Stimulated activated CD8-positive, alpha-beta memory T cell treated with anti-CD3 and anti-CD28 coated beads, Interleukin-7, amount 100 ng/mL, for 1 hour (primary cell): ENCODE results near the gene NALCN.

Source experiments
- DNase-seq, 2 donors: peaks; one replicate each; pipeline ENCODE4 v3.0.0-alpha.2; 2020; ENCODE audit warnings: low read depth in 2 of 2

The NALCN gene

DNA sequence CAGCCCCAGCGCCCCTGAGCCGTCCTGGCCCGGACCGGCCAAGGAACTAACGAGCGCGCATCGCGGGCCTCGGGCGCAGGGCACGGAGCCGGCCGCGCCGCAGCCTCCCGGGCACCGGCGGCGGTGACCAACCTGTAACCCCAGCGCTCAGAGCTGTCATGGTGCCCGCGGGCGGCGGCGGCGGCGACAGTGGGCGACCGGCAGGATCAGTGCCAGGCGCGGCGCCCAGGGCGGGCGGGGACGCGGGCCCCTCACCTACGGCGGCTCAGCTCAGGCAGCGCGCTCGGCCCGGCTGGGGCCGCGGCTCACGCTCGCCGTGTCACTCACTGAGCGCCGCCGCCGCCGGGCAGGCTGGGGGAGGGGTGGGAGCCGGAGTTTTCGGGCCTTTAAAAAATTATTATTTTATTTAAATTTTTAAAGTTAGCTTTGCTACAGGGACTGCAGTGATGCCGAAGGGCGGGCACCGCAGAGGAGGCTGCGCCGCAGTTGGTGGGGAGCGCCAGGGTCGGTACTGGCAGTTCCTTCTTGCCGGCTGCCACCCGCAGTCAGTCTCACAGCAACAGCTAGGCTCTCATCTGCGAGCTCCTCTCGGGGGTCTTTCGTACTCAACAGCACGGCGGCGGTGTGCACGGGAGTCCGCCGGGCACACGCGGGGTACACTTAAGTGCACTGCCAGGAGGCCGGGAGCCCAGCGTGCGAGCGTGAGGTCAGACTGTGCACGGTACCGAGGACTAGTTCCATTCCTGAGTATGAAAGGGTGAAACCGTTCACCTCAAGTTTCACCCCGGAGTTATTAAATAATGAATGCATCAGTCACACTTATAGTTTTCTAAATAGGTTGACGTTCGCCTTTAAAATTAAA lies at the start of gene NALCN:
TSS of gene NALCN (minus strand) at position 328 of the 862 bp plus-strand sequence. CDS start 17,382 bp downstream, outside the sequence.
- DNase-seq = no peak

DNA sequence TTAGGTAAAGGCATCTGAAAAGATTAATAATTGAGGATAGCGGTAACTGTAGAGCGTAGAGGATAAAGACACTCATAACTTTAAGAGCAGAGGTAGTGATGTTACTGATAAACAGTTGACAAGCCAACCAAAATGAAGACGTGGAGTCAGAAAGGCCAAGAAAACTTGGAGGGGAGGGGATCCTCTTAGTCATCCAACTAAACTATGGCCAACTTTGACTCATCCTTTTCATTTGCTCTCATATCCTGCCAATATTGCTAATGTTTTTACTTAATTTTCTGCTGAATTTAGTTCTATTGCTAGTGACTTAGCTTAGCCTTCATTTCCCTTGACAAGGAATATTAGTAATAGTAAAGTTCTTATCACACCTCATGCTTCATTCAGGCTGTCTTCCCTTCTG lies 49.6 kb upstream of the NALCN start:
- no peak for DNase-seq

- no peak for DNase-seq
These were observed 40.9 kb upstream of the NALCN start for GRCh38 chr13:101457176-101457575.

DNA sequence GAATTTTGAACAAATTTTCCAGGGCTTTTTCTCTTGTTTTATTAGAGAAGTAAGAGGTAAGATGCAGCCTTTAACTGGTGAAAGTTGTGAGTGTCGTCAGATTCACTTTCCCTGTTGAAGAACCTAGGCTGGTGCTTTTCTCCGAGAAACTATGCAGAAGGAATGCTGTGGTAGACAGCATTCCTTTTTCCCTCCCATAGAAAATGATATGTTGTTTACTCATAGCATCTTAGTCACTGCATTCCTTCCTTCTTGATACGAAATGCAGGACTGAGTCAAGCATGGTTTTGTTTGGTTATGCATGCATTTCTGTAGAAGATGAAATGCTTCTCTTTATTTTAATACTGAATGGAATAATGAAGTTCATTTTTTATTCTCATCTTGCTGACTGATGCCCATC lies 39.6 kb upstream of the NALCN start:
- DNase-seq = no peak

DNA sequence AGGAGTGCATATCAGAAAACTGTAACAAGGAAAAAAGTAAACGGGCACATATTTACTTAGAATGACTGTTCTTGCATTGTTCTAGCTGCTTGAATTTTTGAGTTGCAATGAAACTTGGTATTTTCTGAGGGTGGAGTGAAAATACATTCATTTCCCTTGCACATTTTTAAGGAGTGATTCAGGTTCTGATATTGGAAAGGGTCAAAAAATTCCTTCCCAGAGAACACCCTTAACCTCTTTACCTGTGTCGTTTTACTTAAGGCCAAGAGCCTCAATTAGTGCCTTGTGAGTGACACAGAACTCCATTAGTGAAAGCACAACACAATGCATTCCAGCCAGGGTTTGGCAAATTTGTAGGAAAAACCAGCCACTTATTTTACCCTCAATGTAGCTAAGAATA lies 38.5 kb upstream of the NALCN start:
- no peak for DNase-seq

DNA sequence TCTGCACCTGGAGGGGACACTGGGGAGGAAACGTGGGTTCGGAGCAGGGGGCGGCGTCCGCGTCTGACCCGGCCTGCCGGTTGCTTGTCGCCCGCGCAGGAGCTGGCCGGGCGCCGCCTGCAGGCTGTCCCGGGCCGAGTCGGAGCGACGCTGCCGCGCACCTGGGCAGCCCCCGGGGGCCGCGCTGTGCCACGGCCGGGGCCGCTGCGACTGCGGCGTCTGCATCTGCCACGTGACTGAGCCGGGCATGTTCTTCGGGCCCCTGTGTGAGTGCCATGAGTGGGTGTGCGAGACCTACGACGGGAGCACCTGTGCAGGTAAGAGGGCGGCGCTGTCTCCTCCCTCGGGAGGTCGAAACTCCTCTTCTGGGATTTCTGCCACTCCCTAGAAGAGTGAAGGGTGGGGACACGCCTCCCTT lies 37.5 kb upstream of the NALCN start:
- DNase-seq = no peak

DNA sequence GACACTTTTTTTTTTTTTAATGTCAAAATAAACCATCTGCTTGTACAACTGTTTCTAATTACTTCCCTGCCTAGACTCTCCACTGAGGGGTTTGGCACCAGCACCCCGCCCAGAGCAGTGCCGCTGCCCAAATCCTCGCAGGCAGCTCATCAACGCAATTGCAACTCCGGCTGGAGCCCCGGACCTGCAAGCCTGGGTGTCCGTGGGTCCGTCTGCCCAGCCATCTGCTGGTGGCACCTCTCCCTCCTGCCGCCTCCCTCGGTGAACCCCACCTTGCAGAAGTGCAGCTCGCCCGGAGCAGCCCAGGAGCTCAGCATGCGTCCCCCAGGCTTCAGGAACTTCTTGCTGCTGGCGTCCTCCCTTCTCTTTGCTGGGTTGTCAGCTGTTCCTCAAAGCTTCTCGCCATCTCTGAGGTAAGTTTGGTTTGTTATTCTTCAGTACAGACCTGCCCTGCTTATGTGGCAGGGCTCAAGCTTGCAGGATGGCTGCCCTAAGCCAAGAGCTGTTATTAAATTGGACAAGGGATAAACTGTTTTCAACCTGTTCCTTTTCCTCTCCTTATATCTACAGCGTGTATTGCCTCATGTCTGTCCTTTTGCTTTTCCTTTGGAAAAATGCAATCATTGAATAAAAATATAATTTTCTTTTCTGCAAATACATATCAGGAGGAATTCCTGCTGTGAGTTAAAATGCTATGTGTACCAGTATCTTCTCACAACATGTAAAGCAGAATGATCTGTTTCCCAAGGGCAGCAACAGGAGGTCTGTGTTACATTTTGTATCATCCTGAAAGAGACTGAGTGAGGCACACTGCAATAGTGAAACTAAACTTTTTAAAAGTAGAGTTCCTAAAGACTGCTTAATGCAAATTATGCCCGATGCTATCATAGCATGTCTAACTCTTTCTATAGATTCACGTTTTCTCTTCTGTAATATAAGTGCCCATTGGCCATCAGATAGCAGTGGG lies 36.5 kb upstream of the NALCN start, which contains the start of gene ITGBL1:
TSS of gene ITGBL1 (plus strand) at position 157 of the 967 bp plus-strand sequence. CDS start at position 316, 159 bp downstream.
- no peak for DNase-seq

DNA sequence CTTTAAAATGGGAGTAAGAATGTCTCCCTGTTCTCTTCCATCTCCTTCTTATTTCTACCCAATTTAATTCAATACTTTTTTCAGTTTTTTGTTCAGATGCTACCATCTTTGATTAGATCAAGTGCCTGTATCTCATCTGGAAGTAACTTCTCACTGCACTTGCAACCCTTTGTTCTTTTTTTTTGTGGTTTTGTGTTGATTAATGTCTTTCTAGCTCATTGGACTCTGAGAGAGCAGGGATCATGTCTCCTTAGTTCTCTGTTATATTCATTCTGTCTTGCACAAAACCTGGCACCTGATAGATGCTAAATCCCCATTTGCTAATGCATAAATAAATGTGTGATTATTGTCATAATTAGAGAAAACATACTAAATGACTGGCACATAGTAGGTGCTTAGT lies 35.3 kb upstream of the NALCN start:
- no peak for DNase-seq

DNA sequence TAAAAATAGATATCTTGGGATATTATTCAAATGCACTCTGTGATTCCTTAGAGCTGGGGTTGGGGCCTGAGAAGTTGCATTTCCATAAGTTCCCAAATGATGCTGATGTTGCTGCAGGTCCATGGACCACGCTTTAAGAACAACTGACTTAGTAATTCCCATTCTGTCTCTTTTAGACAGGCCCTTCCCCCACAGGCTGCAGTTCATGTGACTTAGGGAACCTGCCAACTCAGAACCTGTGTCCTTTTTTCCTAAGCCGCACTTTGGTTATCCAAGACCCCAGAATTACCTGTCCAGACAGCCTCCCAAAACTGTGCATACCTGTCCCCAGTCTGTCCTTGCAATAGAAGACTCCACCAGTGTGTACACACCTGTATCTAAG lies 34.4 kb upstream of the NALCN start:
- DNase-seq = no peak

- no peak for DNase-seq
These were observed 33.8 kb upstream of the NALCN start for GRCh38 chr13:101449790-101450748.

DNA sequence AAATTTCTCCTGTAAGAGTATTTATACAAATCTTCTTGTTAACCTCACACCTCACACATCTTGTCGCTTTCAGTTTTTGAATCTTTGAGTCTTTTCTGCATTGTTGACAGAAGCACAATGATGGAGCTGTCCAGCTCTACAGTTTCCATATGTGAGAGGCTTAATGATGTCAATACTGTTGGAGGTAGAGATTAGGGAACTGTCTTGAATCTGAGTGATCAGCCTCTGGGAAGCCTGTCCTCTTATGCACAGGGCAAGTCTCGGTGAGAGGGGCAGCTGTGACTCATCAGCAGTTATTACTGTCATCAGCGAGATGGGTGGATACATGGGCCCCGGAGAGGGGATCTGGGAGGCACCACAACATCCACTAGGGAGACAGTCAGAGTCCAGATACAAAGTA lies 31.5 kb upstream of the NALCN start:
- no peak for DNase-seq

DNA sequence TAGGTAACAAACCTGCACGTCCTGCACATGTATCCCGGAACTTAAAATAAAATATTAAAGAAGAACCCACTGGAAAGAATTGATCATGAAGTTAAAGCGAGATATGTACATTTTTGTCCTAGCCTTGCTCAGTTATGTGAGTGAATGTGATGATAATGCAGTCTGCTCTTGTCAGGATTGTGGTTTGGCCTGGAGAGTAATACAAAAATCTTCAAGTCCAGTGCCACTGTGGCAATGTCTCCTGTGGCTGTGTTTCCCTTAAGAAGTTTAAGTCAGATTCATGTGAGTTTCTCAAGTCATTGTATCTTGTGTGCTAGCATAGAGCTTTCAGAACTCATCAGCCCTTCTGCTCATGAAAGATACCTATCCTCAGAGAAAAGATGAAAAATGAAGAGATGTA lies 18.2 kb upstream of the NALCN start:
- DNase-seq = no peak

GRCh38 chr13:101433895-101434294 lies 17.6 kb upstream of the NALCN start:
- no peak for DNase-seq

DNA sequence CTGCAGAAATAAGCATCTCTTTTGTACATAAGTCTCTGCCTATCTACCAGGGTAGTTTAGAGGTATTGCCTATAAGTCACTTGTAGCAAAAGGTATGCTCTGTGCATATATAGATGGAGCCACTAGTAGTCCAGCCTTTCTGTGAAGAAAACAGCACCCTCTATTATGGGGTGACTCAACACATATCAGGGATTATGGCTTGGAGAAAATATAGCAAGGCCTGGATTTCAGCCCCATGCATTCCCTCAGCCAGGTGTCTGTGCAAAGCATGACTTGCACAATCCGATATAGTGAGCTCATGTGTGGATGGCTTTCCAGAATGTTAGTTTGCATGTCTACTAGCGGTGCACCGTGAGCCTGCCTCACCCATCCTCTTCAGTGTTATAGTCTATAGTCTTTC lies 13.4 kb upstream of the NALCN start:
- no peak for DNase-seq

- no peak for DNase-seq
These were observed 9.3 kb upstream of the NALCN start for GRCh38 chr13:101425623-101426022.

DNA sequence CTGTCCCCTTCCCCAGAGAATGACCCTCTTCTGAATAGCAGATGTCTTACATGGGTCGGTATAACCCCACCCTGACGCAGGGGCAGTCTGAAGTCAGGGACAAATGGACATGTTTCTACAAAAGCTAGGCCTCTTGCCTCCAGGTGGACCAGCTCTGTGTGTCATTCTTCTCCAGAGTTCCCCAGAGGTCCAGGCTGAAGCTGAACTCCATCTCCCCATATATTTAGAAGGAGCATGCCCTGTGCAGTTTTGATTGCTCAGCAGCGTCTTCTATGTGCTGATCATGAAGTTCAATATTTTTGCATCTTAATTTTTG lies 8.8 kb upstream of the NALCN start:
- no peak for DNase-seq

GRCh38 chr13:101424381-101425155 lies 8.3 kb upstream of the NALCN start:
- DNase-seq = no peak

DNA sequence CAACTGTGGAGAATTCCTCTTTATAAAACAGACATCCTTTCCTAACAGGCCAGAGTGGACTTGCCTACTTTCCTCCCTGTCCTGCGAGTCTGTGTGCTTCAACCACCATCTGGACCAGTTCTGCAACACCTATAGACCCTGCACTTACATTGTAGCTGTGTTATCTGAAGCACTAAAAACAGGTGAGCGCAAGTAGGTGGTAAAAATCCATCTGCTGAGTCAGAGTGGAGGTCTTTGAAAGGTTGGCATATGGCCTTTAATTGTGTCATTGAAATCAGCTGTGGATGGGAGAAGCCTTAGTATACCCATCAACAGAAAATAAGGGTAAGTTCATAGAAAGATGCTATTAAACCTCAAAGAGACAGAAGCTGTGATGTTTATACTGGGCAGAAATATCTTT lies 7.6 kb upstream of the NALCN start:
- DNase-seq = no peak

DNA sequence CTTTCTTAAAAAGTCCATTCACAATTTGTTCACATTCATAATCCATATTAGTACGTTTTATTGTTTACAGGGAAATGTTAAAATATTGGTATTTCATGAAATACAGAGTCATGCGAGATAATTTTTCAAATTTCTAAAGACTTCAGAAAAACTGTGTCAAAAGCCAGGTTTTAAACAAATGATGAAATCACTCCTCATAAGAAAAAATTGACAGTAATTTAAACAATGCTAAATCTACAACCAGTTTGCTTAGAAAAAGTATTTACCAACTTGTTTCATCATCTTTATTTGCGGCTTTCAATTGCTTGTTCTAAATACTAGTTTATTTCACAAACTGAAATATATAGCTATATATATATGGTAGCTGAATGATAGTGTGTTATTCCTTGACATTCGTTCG lies 1.2 kb upstream of the NALCN start:
- DNase-seq = no peak

GRCh38 chr13:101417043-101417406 lies 717 bp upstream of the NALCN start:
- no peak for DNase-seq
